Urinary bladder (tissue), 4 donors: ENCODE measurements around the gene S100A5. TPM values are rescaled to one million over a fixed set of nuclear protein-coding genes. Genes with fewer than 3 reads are reported as not detected.
"Not testable (repeated sequence)": the region's sequence is repeated elsewhere in the genome, so short reads cannot be mapped to it uniquely, and the experiment has no call there.

Experiments
- DNase-seq: peaks from one replicate; pipeline ENCODE4 v3.0.0-alpha.2; 2015; ENCODE audit errors: extremely low spot score
- H3K27ac ChIP-seq: one replicate; pipeline ENCODE4 v1.5.1; 2013; ENCODE audit warnings: low read depth, mild to moderate bottlenecking, moderate library complexity
- H3K36me3 ChIP-seq: one replicate; pipeline ENCODE4 v1.6.1; 2013; ENCODE audit warnings: mild to moderate bottlenecking, moderate library complexity; ENCODE audit not compliant: insufficient read depth
- H3K4me1 ChIP-seq: one replicate; pipeline ENCODE4 v1.6.1; 2013; ENCODE audit warnings: mild to moderate bottlenecking, moderate library complexity; ENCODE audit not compliant: insufficient read depth
- H3K4me3 ChIP-seq: one replicate; pipeline ENCODE4 v1.5.1; 2013; ENCODE audit warnings: low read depth, low read length
- WGBS: extraction: QIAGEN DNeasy Blood & Tissue Kit; methylation state at CpG from one replicate; pipeline ENCODE4 v1.1.7; 2013; 5-methylcytosine and 5-hydroxymethylcytosine counted together
- polyA plus RNA-seq: library from polyadenylated mRNA; stranded (reverse); fragments of 200-250 nt; gene quantifications from one replicate; pipeline ENCODE4 v1.2.3, GENCODE V29; 2013
- total RNA-seq: library from RNA; depleted of rRNA; stranded (reverse); fragments of >200 nt; gene quantifications from one replicate; pipeline ENCODE4 v1.2.3, GENCODE V29; 2014
- donor health status: healthy with polysubstance abuse.
- donor health status: healthy.

S100A5 gene
- total and polyA plus RNA-seq, 2 donors, result 0.42 TPM; not detected in 1

DNA sequence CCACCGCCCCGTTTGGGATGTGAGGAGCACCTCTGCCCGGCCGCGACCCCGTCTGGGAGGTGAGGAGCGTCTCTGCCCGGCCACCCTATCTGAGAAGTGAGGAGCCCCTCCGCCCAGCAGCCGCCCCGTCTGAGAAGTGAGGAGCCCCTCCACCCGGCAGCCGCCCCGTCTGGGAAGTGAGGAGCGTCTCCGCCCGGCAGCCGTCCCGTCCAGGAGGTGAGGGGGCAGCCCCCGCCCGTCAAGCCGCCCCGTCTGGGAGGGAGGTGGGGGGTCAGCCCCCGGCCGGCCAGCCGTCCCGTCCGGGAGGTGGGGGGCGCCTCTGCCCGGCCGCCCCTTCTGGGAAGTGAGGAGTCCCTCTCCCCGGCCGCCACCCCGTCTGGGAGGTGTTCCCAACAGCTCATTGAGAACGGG is 34.4 kb upstream of the S100A5 start:
- DNase-seq, H3K4me1 ChIP-seq, H3K4me3 ChIP-seq, H3K36me3 ChIP-seq, H3K27ac ChIP-seq: not testable (repeated sequence)
- WGBS, result 88% methylated on average over 35 of the region's 35 CpGs

GRCh38 chr1:153573351-153573750 is 32.6 kb upstream of the S100A5 start:
- Histone ChIP-seq H3K4me3 (no peak overlapping the region), H3K36me3 (no peaks in the 10 kb centered on the region), H3K4me1 (no peaks in the 10 kb centered on the region), H3K27ac (no peak overlapping the region)
- 80% methylated on average over 3 of the region's 3 CpGs for WGBS
- no peak for DNase-seq

GRCh38 chr1:153572569-153573015 is 31.9 kb upstream of the S100A5 start:
- WGBS, result 16% methylated on average over 3 of the region's 3 CpGs
- H3K27ac ChIP-seq, result no peak overlapping the region
- no peak overlapping the region for H3K4me3 ChIP-seq

GRCh38 chr1:153571706-153572105 is 31.0 kb upstream of the S100A5 start:
- WGBS, result 74% methylated on average over 7 of the region's 7 CpGs
- no peaks in the 10 kb centered on the region for H3K4me1 ChIP-seq
- no peaks in the 10 kb centered on the region for H3K36me3 ChIP-seq
- no peak overlapping the region for H3K27ac ChIP-seq
- no peak overlapping the region for H3K4me3 ChIP-seq
- DNase-seq, result no peak

More at GRCh38 chr1:153572569-153573015, 31.9 kb upstream of the S100A5 start:
- peak; percentile 39 for DNase-seq
- Histone ChIP-seq H3K36me3 (no peaks in the 10 kb centered on the region), H3K4me1 (no peaks in the 10 kb centered on the region)

- H3K4me1 ChIP-seq, result no peaks in the 10 kb centered on the region
- 92% methylated on average over 5 of the region's 5 CpGs for WGBS
- H3K27ac ChIP-seq, result no peak overlapping the region
- no peak overlapping the region for H3K4me3 ChIP-seq
- no peaks in the 10 kb centered on the region for H3K36me3 ChIP-seq
- DNase-seq, result no peak
Observed at GRCh38 chr1:153570874-153571273, 30.1 kb upstream of the S100A5 start.

- H3K36me3 ChIP-seq, result no peaks in the 10 kb centered on the region
- no peak overlapping the region for H3K27ac ChIP-seq
- DNase-seq, result no peak
- H3K4me1 ChIP-seq, result no peaks in the 10 kb centered on the region
- no peak overlapping the region for H3K4me3 ChIP-seq
- 91% methylated on average over 8 of the region's 8 CpGs for WGBS
Observed at GRCh38 chr1:153569465-153569864, 28.7 kb upstream of the S100A5 start.

DNA sequence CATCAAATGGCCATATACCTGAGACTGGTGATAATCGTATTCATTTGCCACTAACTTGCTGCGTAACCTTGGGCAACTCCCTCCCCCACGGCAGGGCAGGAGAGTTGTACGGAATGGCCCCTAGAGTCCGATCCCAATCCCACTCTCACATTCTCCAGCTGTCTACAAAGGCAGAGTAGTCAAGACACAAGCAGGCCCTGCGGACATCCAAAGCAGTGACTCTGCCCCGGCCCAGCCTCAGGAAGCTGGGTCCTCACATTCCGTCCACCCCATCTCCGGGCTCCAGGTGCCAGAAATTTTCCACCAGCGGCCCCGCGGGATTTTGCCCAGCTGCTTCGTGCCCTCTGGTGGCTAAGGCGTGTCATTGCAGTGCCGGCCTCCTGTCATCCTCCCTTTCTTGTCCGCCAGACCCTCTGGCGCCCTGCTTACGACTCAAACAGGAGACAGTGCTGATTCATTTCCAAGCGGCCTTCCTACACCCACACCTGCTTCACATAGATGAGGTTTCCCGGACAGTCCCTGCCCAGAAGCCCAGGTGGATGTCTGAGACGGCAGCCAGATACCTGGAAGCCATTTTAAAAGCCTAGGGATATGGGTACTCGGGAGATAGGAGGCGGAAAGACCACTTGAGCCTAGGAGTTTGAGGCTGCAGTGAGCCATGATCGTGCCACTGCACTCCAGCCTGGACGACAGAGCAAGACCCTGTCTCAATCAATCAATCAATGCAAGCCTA is 27.8 kb upstream of the S100A5 start:
- DNase-seq, result peak; percentile 78
- 15% methylated on average over 25 of the region's 25 CpGs for WGBS
- Histone ChIP-seq H3K4me1 (no peaks in the 10 kb centered on the region), H3K36me3 (no peaks in the 10 kb centered on the region), H3K27ac (peak overlapping the region; percentile 87), H3K4me3 (no peak overlapping the region)

DNA sequence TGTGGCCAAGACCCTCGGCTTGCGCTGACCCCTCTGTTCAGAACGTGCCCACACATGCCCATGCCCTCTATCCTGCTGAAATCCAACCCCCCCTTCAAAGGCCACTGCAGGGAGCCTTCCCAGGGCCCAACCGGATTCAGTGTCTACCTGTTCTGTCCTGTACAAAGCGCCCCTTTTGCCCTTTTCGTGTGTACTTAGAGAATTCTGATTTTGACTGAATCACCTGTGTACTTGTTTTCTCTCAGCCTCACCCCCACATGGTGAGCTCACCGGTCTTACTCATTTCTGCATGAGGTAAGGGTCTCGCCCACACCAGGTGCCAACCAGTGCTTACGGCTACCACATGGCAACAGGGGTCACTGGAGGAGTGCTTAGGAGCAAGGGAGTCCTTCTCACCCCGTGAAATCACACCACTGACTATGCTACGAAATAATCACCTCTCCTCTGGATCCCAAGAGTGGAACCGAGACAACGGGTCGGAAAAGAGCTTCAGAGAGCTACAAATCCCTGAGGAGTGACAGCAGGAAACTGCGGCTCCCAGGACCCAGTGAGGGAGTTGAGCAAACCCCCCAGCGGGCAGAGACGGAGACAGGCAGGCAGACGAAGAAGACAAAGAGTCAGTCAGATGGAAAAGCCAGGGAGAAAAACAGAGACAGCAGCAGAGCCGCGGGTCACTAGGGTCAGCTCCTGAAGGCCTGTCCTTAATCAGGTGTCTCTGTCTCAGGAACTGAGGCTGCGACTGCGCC is 27.1 kb upstream of the S100A5 start:
- 76% methylated on average over 22 of the region's 22 CpGs for WGBS
- H3K4me1 ChIP-seq, result no peaks in the 10 kb centered on the region
- no peak overlapping the region for H3K4me3 ChIP-seq
- peak overlapping the region; percentile 87 for H3K27ac ChIP-seq
- peak; percentile 29 for DNase-seq
- no peaks in the 10 kb centered on the region for H3K36me3 ChIP-seq

GRCh38 chr1:153566414-153567371 is 26.0 kb upstream of the S100A5 start:
- no peaks in the 10 kb centered on the region for H3K4me1 ChIP-seq
- WGBS, result 43% methylated on average over 16 of the region's 16 CpGs
- no peak overlapping the region for H3K4me3 ChIP-seq
- H3K36me3 ChIP-seq, result no peaks in the 10 kb centered on the region
- peak; percentile 85 for DNase-seq
- peak overlapping the region; percentile 95 for H3K27ac ChIP-seq

DNA sequence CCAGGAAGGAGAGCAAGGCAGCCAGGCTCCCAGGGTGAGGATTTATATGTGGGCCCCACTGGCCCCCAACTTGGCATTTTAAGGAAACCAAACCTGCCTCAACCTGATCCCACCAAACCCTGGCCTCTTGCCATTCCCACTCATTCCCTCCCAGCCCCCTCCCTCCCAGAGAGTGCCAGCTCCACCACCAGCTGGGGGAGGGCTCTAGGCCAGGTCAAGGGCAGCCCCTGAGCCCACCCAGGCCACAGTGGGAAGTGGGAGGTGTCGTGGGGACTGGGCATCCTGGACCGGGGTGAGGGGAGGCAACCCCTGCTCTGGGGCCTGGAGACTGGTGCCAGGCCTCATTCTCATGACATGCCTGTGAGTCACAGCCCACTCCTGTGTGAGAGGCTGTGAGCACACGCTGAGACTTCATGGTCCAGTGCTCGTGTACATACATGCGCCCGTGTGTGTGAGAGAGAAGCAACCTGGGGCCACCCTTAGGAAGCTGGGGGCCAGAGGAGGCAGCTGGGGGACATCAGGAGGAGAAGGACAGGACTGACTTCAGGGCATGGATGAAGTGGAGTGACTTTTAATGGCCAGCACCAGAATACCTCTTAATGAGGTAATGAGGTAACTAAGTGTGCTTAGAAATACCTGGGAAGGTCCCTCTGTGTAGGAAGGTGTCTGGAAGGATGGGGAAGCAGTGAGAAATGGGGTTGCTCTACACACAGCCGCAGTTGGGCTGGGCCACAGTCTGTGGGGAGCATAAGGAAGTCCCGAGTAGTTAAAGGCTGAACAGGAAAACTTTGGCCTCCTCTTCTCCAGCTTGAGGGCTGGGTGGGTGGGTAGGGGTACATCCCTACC is 25.0 kb upstream of the S100A5 start, which contains the start of gene S100A2:
TSS of gene S100A2 (minus strand) at position 316 of the 846 bp plus-strand sequence. CDS start 1,967 bp downstream, outside the sequence.
- Histone ChIP-seq H3K4me3 (no peak within 1 kb of the TSS), H3K4me1 (no peaks in the 10 kb centered on the region), H3K36me3 (no peaks in the 10 kb centered on the region), H3K27ac (peak within 1 kb of the TSS; percentile 95)
- WGBS, result 44% methylated on average over 8 of the region's 8 CpGs
- DNase-seq, result no peak

DNA sequence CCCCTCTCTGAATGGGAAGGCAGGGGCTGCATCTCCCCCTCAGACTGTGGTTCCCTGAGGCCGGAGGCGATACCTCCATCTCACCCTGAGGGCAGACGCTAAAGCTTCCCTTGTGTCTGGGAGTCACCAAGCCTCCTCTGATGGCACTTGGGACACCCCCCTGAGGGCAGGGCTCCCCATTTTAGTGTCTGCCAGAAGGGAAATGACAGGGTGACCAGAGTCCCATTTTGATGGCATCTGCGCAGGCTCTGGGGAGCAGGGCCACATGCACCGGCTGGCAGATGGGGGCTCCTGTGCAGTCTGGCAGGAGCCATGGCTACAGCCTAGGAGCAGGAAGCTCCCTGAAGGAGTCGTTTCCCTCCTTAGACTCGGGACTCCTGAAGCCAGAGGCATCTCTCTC is 23.3 kb upstream of the S100A5 start:
- WGBS, result 88% methylated on average over 7 of the region's 7 CpGs
- Histone ChIP-seq H3K36me3 (no peaks in the 10 kb centered on the region), H3K4me1 (no peaks in the 10 kb centered on the region), H3K27ac (no peak overlapping the region), H3K4me3 (no peak overlapping the region)
- no peak for DNase-seq

DNA sequence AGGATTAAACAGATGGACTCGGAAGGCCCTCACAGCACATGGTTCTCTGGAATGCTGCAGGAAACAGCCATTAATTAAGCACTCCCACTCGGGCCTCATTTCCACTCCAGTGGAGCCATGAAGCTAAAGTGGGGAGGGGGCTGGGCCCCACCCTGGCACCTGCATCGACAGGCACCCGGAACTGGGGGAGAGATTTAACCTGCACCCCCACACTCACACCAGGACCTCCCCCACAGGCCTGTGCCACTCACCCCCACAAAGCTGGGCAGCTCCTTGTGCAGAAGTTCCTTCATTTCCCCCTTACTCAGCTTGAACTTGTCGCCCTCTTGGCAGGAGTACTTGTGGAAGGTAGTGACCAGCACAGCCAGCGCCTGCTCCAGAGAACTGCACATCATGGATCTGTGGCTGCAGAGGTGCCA is 22.8 kb upstream of the S100A5 start:
- no peaks in the 10 kb centered on the region for H3K4me1 ChIP-seq
- WGBS, result 81% methylated on average over 6 of the region's 6 CpGs
- no peak overlapping the region for H3K27ac ChIP-seq
- no peak for DNase-seq
- H3K4me3 ChIP-seq, result no peak overlapping the region
- H3K36me3 ChIP-seq, result no peaks in the 10 kb centered on the region
